GM21515 (cell line): ENCODE data around the gene SYK.
"Not testable (repeated sequence)": the region's sequence is repeated elsewhere in the genome, so short reads cannot be mapped to it uniquely, and the experiment has no call there.

Experiments
- ATAC-seq: cut with Tn5 transposase; IDR thresholded peaks from one replicate; pipeline ENCODE4 v1.9.1; 2021; ENCODE audit not compliant: unreplicated experiment

SYK gene

GRCh38 chr9:90801241-90801972, at the start of gene SYK:
Gene SYK (plus strand): TSS chr9:90801819. CDS start chr9:90843899, 42,080 bp downstream.
- ATAC-seq, result peak; percentile 43

- ATAC-seq, result not testable (repeated sequence)
These were observed 45.9 kb upstream of the SYK start for GRCh38 chr9:90755514-90756371.

- ATAC-seq, result not testable (repeated sequence)
These were observed 41.0 kb upstream of the SYK start for GRCh38 chr9:90760577-90760976.

GRCh38 chr9:90766731-90767130, 34.9 kb upstream of the SYK start:
- no peak for ATAC-seq

- no peak for ATAC-seq
These were observed 34.0 kb upstream of the SYK start for GRCh38 chr9:90767523-90768100.

GRCh38 chr9:90770182-90770738, 31.4 kb upstream of the SYK start:
- no peak for ATAC-seq

- ATAC-seq, result no peak
These were observed 30.7 kb upstream of the SYK start for GRCh38 chr9:90770927-90771326.

GRCh38 chr9:90772386-90772785, 29.2 kb upstream of the SYK start:
- no peak for ATAC-seq

GRCh38 chr9:90773617-90774016, 28.0 kb upstream of the SYK start:
- no peak for ATAC-seq

- no peak for ATAC-seq
These were observed 27.5 kb upstream of the SYK start for GRCh38 chr9:90774071-90774470.

GRCh38 chr9:90774682-90775081, 26.9 kb upstream of the SYK start:
- peak; percentile 86 for ATAC-seq

- ATAC-seq, result no peak
These were observed 26.0 kb upstream of the SYK start for GRCh38 chr9:90775657-90776056.

- no peak for ATAC-seq
These were observed 22.9 kb upstream of the SYK start for GRCh38 chr9:90778746-90779145.

GRCh38 chr9:90783552-90783951, 18.1 kb upstream of the SYK start:
- ATAC-seq, result no peak

GRCh38 chr9:90783964-90784363, 17.7 kb upstream of the SYK start:
- no peak for ATAC-seq

- no peak for ATAC-seq
These were observed 13.7 kb upstream of the SYK start for GRCh38 chr9:90787771-90788460.

- ATAC-seq, result not testable (repeated sequence)
These were observed 13.1 kb upstream of the SYK start for GRCh38 chr9:90788527-90788926.

- ATAC-seq, result no peak
These were observed 12.2 kb upstream of the SYK start for GRCh38 chr9:90789408-90789807.

GRCh38 chr9:90789862-90790261, 11.8 kb upstream of the SYK start:
- ATAC-seq, result no peak

- not testable (repeated sequence) for ATAC-seq
These were observed 8.6 kb upstream of the SYK start for GRCh38 chr9:90793024-90793423.

- no peak for ATAC-seq
These were observed 7.9 kb upstream of the SYK start for GRCh38 chr9:90793729-90794128.
